GM12878 (cell line): ENCODE results near the gene CAST. TPM values are rescaled to one million over a fixed set of nuclear protein-coding genes. Genes with fewer than 3 reads are reported as not detected.

ENCODE experiments used
- CBFB ChIP-seq: IDR thresholded peaks from 2 replicates; pipeline ENCODE4 v1.6.1; 2016; ENCODE audit warnings: antibody characterized with exemption, low read depth
- CBX5 ChIP-seq: sonication (generic); IDR thresholded peaks from 2 replicates; pipeline ENCODE4 v1.6.1; 2016; ENCODE audit warnings: low read depth, moderate library complexity, mild to moderate bottlenecking, inconsistent platforms
- IKZF1 ChIP-seq: fragments of 450-650 bp; conservative IDR thresholded peaks from 2 replicates; pipeline ENCODE4 v1.6.1; 2017; ENCODE audit warnings: antibody characterized with exemption, mild to moderate bottlenecking
- NFIC ChIP-seq: IDR thresholded peaks from 2 replicates; pipeline ENCODE4 v1.6.1; 2012; ENCODE audit warnings: low read depth, mild to moderate bottlenecking, inconsistent platforms, low read length, moderate library complexity
- PML ChIP-seq: IDR thresholded peaks from 2 replicates; pipeline ENCODE4 v1.6.1; 2012; ENCODE audit warnings: low read length, inconsistent platforms
- POU2F2 ChIP-seq: IDR thresholded peaks from 3 replicates; pipeline ENCODE4 v1.6.1; 2011; ENCODE audit warnings: low read depth, mild to moderate bottlenecking, low read length, borderline replicate concordance
- RAD21 ChIP-seq: IDR thresholded peaks from 2 replicates; pipeline ENCODE4 v1.6.1; 2011; ENCODE audit warnings: mild to moderate bottlenecking, low read depth, low read length, moderate library complexity; ENCODE audit not compliant: insufficient read depth
- SIN3A ChIP-seq: IDR thresholded peaks from 2 replicates; pipeline ENCODE4 v1.6.1; 2012; ENCODE audit warnings: low read depth, low read length, improper control_type of control experiment
- SMAD1 ChIP-seq: fragments of 450-650 bp; IDR thresholded peaks from 2 replicates; pipeline ENCODE4 v1.6.1; 2018; ENCODE audit warnings: mild to moderate bottlenecking, low read depth; ENCODE audit not compliant: partially characterized antibody
- SRF ChIP-seq, 2 experiments: IDR thresholded peaks; 2 replicates each; pipeline ENCODE4 v1.6.1; 2011; ENCODE audit warnings: low read depth in 2 of 2, low read length in 2 of 2, mild to moderate bottlenecking in 1 of 2, moderate library complexity in 1 of 2
- STAT3 ChIP-seq: IDR thresholded peaks from 2 replicates; pipeline ENCODE4 v1.6.1; 2011; ENCODE audit warnings: low read depth, low read length, improper control_type of control experiment
- SUPT20H ChIP-seq: IDR thresholded peaks from 2 replicates; pipeline ENCODE4 v1.6.1; 2011; ENCODE audit warnings: low read depth, mild to moderate bottlenecking, low read length, moderate library complexity, borderline replicate concordance; ENCODE audit not compliant: control insufficient read depth
- TCF7 ChIP-seq: IDR thresholded peaks from 2 replicates; pipeline ENCODE4 v1.6.1; 2014; ENCODE audit warnings: antibody characterized with exemption, borderline replicate concordance
- YBX1 ChIP-seq: fragments of 450-650 bp; IDR thresholded peaks from 2 replicates; pipeline ENCODE4 v1.6.1; 2016; ENCODE audit warnings: antibody characterized with exemption
- polyA plus RNA-seq, 11 experiments: library from polyadenylated mRNA; depleted of rRNA in 4 of 11; unstranded in 6 of 11; stranded (reverse) in 5 of 11; fragments of >200 nt; fragmentation: Nextera tagmentation in 4 of 11; fragmentation: Illumina TruSeq in 1 of 11; extraction: Ambion mirVana in 4 of 11; extraction: Trizol in 1 of 11; gene quantifications; 1 replicate in 1 of 11; 2 replicates in 10 of 11; pipeline versions ENCODE4 v1.2.1 to v1.2.3, GENCODE V29; 2011 to 2016; ENCODE audit warnings: inconsistent platforms in 2 of 11, missing spikeins in 2 of 11, low read depth in 1 of 11
- total RNA-seq, 4 experiments: library from RNA; depleted of rRNA in 3 of 4; stranded (reverse); fragments of >200 nt in 3 of 4; fragmentation: Illumina TruSeq in 1 of 4; extraction: Trizol in 1 of 4; gene quantifications; 2 replicates each; pipeline versions ENCODE4 v1.2.1 to v1.2.3, GENCODE V29; 2013 to 2021
- TF ChIP-seq, protein P1 (sequence below): fragments of 450-650 bp; IDR thresholded peaks from 2 replicates; pipeline ENCODE4 v1.6.1; 2017; ENCODE audit warnings: mild to moderate bottlenecking, moderate library complexity
- TF ChIP-seq, protein P2 (sequence below): IDR thresholded peaks from 2 replicates; pipeline ENCODE4 v1.6.1; 2012; ENCODE audit warnings: low read length, inconsistent platforms
- TF ChIP-seq, protein P3 (sequence below): IDR thresholded peaks from 2 replicates; pipeline ENCODE4 v1.6.1; 2011; ENCODE audit warnings: low read depth, mild to moderate bottlenecking, low read length, moderate library complexity, borderline replicate concordance; ENCODE audit errors: extremely low read depth
- TF ChIP-seq, protein P4 (sequence below): fragments of 450-650 bp; IDR thresholded peaks from 2 replicates; pipeline ENCODE4 v1.6.1; 2016; ENCODE audit warnings: mild to moderate bottlenecking
- TF ChIP-seq, protein P5 (sequence below): fragments of 450-650 bp; formaldehyde crosslinking; IDR thresholded peaks from 2 replicates; pipeline ENCODE4 v1.4.0; 2020; ENCODE audit warnings: mild to moderate bottlenecking, moderate library complexity

CAST gene
- total and polyA plus RNA-seq, 10 of the 15 experiments (the other 5 are each of a cell fraction or from before 2014, with no cell fraction given): 31.7 to 140 (median 68.5) TPM

DNA sequence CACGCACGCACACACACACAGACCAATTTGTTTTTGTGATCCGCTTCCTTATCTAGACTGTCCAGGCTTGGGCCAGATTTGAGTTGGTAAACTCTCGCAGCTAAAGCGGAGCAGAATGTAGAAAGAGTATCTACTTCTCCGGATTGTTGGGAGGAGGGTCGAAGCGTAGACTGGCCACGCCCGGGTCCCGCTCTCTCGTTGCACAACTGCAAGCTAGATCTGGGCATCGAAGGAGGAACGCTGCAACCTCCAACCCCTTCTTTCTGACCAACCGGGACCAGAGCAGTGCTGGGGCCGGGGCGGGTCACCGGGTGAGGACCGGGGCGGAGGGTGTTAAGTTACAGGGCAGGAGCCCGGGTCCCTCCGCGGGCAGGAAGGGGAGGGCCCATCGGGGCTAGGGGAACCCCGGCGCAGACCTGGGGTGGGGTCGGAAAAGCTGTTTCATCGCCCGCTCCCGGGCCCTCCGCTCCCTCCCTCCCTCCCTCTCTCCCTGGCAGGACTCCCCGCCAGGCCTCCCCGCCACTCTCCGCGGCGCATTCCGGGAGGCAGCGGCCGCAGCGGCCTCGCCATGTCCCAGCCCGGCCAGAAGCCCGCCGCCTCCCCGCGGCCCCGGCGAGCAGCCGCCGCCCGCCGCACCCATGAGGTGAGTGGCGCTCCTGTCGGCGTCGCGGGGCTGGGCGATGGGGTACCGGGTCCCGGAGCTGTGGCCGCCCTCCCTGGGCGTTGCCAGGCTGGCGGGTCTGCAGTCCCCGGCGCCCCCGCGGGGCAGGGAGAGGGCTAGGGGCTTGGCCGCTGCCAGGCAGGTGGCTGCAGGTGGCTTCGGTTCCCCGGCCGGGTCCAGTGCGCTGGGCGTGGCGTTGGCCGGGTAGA lies at the start of gene CAST (continued):
- TF ChIP-seq, protein P1, sequence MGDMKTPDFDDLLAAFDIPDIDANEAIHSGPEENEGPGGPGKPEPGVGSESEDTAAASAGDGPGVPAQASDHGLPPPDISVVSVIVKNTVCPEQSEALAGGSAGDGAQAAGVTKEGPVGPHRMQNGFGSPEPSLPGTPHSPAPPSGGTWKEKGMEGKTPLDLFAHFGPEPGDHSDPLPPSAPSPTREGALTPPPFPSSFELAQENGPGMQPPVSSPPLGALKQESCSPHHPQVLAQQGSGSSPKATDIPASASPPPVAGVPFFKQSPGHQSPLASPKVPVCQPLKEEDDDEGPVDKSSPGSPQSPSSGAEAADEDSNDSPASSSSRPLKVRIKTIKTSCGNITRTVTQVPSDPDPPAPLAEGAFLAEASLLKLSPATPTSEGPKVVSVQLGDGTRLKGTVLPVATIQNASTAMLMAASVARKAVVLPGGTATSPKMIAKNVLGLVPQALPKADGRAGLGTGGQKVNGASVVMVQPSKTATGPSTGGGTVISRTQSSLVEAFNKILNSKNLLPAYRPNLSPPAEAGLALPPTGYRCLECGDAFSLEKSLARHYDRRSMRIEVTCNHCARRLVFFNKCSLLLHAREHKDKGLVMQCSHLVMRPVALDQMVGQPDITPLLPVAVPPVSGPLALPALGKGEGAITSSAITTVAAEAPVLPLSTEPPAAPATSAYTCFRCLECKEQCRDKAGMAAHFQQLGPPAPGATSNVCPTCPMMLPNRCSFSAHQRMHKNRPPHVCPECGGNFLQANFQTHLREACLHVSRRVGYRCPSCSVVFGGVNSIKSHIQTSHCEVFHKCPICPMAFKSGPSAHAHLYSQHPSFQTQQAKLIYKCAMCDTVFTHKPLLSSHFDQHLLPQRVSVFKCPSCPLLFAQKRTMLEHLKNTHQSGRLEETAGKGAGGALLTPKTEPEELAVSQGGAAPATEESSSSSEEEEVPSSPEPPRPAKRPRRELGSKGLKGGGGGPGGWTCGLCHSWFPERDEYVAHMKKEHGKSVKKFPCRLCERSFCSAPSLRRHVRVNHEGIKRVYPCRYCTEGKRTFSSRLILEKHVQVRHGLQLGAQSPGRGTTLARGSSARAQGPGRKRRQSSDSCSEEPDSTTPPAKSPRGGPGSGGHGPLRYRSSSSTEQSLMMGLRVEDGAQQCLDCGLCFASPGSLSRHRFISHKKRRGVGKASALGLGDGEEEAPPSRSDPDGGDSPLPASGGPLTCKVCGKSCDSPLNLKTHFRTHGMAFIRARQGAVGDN: no peak
- TF ChIP-seq, protein P2, sequence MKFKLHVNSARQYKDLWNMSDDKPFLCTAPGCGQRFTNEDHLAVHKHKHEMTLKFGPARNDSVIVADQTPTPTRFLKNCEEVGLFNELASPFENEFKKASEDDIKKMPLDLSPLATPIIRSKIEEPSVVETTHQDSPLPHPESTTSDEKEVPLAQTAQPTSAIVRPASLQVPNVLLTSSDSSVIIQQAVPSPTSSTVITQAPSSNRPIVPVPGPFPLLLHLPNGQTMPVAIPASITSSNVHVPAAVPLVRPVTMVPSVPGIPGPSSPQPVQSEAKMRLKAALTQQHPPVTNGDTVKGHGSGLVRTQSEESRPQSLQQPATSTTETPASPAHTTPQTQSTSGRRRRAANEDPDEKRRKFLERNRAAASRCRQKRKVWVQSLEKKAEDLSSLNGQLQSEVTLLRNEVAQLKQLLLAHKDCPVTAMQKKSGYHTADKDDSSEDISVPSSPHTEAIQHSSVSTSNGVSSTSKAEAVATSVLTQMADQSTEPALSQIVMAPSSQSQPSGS: no peak
- TF ChIP-seq, protein P3, sequence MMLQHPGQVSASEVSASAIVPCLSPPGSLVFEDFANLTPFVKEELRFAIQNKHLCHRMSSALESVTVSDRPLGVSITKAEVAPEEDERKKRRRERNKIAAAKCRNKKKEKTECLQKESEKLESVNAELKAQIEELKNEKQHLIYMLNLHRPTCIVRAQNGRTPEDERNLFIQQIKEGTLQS: no peak
- TF ChIP-seq YBX1: no peak
- no peak for TF ChIP-seq CBX5
- TF ChIP-seq TCF7: no peak
- no peak for TF ChIP-seq POU2F2
- TF ChIP-seq PML: no peak
- no peak for TF ChIP-seq RAD21
- TF ChIP-seq NFIC: no peak
- TF ChIP-seq SUPT20H: no peak
- TF ChIP-seq STAT3: no peak
- no peak for TF ChIP-seq SMAD1
- peak; percentile 54 for TF ChIP-seq IKZF1
- TF ChIP-seq, protein P4, sequence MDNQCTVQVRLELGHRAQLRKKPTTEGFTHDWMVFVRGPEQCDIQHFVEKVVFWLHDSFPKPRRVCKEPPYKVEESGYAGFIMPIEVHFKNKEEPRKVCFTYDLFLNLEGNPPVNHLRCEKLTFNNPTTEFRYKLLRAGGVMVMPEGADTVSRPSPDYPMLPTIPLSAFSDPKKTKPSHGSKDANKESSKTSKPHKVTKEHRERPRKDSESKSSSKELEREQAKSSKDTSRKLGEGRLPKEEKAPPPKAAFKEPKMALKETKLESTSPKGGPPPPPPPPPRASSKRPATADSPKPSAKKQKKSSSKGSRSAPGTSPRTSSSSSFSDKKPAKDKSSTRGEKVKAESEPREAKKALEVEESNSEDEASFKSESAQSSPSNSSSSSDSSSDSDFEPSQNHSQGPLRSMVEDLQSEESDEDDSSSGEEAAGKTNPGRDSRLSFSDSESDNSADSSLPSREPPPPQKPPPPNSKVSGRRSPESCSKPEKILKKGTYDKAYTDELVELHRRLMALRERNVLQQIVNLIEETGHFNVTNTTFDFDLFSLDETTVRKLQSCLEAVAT: no peak; the same call in 1 of the 2 replicates
- no peak for TF ChIP-seq CBFB
- TF ChIP-seq, protein P5, sequence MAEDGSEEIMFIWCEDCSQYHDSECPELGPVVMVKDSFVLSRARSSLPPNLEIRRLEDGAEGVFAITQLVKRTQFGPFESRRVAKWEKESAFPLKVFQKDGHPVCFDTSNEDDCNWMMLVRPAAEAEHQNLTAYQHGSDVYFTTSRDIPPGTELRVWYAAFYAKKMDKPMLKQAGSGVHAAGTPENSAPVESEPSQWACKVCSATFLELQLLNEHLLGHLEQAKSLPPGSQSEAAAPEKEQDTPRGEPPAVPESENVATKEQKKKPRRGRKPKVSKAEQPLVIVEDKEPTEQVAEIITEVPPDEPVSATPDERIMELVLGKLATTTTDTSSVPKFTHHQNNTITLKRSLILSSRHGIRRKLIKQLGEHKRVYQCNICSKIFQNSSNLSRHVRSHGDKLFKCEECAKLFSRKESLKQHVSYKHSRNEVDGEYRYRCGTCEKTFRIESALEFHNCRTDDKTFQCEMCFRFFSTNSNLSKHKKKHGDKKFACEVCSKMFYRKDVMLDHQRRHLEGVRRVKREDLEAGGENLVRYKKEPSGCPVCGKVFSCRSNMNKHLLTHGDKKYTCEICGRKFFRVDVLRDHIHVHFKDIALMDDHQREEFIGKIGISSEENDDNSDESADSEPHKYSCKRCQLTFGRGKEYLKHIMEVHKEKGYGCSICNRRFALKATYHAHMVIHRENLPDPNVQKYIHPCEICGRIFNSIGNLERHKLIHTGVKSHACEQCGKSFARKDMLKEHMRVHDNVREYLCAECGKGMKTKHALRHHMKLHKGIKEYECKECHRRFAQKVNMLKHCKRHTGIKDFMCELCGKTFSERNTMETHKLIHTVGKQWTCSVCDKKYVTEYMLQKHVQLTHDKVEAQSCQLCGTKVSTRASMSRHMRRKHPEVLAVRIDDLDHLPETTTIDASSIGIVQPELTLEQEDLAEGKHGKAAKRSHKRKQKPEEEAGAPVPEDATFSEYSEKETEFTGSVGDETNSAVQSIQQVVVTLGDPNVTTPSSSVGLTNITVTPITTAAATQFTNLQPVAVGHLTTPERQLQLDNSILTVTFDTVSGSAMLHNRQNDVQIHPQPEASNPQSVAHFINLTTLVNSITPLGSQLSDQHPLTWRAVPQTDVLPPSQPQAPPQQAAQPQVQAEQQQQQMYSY (CRISPR knock-in tag): no peak
- no peak for TF ChIP-seq SIN3A
- no peak for TF ChIP-seq SRF (IDR thresholded peaks at IDR 0.05; ENCODE audit: low read depth in 2 of 2, low read length in 2 of 2)
